ENCODE measurements around the gene LRCH2.
"Not testable (repeated sequence)": the region's sequence is repeated elsewhere in the genome, so short reads cannot be mapped to it uniquely, and the experiment has no call there.

Gene LRCH2

GRCh38 chrX:115209547-115209946 lies 24.3 kb downstream of the LRCH2 start:
- DNase-seq: not testable (repeated sequence)

GRCh38 chrX:115204040-115204439 lies 29.9 kb downstream of the LRCH2 start:
- DNase-seq: no peak

- no peak for DNase-seq
Measured at GRCh38 chrX:115192244-115192700, 41.6 kb downstream of the LRCH2 start.

GRCh38 chrX:115191490-115192243 lies 42.2 kb downstream of the LRCH2 start:
- DNase-seq: no peak

- no peak for DNase-seq
Measured at GRCh38 chrX:115190636-115191489, 43.0 kb downstream of the LRCH2 start.

- DNase-seq: no peak
Measured at GRCh38 chrX:115189646-115190635, 44.0 kb downstream of the LRCH2 start.

GRCh38 chrX:115189110-115189509 lies 44.8 kb downstream of the LRCH2 start, which contains the start of gene RBMXL3:
TSS of gene RBMXL3 (plus strand) at chrX:115189410. CDS start at chrX:115189442, 32 bp downstream.
- no peak for DNase-seq

GRCh38 chrX:115183980-115184379 lies 49.9 kb downstream of the LRCH2 start:
- no peak for DNase-seq

- no peak for DNase-seq
Measured at GRCh38 chrX:115178473-115178872, 55.4 kb downstream of the LRCH2 start.

- no peak for DNase-seq
Measured at GRCh38 chrX:115177932-115178331, 56.0 kb downstream of the LRCH2 start.

DNA sequence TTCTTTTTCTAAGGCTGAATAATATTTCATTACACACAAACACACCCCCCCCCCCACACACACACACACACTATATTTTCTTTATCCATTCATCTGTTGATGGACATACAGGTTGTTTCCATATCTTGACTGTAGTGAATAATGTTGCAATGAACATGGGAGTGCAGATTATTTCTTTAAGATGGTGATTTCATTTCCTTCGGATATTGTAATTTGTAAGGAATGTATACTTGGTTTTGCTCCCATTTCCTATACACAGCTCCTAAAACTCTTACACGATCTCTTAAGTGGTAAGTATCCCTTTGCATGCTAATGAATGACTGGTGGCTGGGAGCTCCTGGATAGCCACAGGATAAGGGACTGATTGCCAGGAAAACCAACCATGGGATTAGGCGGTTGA lies 59.3 kb downstream of the LRCH2 start:
- DNase-seq: no peak

DNA sequence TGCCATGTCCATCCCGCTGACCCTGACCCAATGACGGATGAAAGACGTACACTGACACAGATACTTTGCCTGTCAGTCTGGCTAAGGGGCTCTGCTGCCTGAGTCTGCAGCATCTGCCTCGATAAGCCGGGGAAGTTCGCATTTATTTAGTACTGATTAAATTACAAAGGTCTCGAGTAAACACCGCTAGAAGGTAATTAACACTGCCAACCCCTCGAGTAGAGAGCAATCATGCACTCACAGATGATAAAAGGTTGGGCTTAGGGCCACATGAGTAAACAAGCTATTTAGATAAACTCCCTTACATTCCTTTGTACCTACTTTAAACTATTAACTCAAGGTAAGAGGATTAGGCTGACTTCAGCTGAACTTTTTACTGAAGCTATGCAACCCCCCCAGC lies 60.7 kb downstream of the LRCH2 start:
- DNase-seq: no peak

GRCh38 chrX:115147220-115147619 lies 86.7 kb downstream of the LRCH2 start:
- DNase-seq: peak; percentile 41

GRCh38 chrX:115142057-115142456 lies 91.8 kb downstream of the LRCH2 start:
- DNase-seq: no peak

DNA sequence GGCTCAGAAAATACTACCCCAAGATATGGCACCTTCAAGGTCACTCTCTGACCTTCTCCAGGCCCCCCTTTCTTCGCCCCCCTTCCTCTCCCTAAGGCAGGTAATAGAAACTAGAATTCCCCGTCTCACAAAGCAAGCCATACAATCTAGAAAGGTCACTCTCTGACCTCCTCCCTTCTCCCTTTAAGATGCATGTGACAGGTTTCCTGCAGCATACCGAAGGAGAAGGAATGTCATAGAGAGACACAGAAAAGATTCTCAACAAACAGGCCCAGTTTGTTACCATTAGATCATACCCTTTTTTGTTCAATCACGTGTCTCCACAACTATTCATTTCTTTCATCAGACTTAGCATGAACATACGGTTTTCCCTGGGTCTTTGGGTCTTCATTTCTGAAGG lies 95.9 kb downstream of the LRCH2 start:
- no peak for DNase-seq

GRCh38 chrX:115134382-115134781 lies 99.5 kb downstream of the LRCH2 start:
- DNase-seq: no peak

DNA sequence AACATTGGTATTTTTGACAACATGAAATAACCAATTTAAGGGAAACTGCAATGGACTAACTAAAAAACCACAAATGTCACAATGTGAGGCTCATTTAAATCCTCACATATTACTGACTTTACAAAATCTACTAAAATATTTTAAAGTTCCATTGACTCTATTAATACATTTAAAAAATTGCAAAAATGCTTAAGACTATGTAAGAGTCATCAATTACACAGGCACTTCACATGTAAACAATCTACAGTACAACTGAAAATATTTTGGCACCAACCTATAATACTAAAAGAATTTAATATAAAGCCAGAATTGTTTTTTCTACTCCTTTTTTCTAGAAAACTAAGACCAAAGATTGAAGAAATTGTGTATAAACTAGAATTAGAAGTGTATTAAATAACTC lies 121.5 kb downstream of the LRCH2 start:
- DNase-seq: no peak

DNA sequence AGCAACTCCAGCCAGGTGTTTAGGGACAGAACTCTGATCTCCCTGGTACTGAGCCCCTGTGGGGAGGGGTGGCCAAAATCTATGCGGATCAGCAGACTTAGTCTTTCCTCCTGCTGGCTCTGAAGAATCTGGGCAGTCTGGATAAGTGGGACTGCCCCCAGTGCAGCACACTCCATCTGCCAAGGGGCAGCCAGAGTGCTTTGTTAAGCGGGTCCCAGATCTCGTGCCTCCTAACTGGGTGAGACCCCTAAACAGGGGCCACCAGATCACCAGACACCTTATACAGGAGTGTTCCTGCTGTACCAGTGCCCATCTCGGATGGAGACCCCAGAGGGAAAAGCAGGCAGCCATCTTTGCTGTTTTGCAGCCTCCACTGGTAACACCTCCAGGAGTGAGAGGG lies 135.0 kb downstream of the LRCH2 start:
- no peak for DNase-seq

GRCh38 chrX:115093191-115093590 lies 140.7 kb downstream of the LRCH2 start:
- no peak for DNase-seq

DNA sequence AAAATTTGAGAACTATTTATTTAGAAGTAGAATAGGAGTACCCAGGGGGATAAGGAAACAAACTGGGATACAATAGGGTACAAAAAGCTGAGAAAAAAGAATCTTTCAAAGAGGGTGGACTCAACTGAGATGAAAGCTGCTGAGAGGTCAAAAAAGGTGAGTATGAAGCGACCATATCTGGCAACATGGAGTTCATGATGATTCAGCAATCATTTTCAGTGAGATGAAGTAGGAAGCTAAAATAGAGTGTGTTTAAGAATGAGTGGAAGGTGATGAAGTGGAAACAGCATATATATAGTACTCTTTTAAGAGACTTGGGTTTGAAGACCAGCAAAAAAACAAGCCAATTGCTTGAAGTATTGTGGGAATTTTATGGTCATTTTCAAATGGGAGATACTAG lies 144.5 kb downstream of the LRCH2 start:
- DNase-seq: no peak

GRCh38 chrX:115068896-115069295 lies 165.0 kb downstream of the LRCH2 start:
- no peak for DNase-seq

DNA sequence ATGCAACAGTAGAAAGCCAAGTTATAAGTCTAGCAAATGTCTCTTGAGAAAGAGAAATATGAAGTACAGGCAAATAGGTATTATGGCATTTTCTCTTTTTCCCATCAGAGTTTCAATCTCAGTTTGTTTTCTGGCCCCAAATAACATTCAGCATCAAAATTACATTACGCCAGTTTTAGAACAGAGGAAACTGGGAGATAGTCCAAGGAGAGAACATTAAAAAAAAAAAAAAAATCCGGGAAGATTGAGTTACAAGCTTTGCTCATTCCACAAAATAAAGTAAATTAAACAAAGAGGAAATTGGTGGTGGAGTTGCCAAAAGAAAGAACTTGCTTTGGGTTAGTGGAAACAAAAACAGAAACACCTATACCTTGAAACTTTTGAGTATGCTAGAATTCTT lies 166.1 kb downstream of the LRCH2 start:
- DNase-seq: no peak

DNA sequence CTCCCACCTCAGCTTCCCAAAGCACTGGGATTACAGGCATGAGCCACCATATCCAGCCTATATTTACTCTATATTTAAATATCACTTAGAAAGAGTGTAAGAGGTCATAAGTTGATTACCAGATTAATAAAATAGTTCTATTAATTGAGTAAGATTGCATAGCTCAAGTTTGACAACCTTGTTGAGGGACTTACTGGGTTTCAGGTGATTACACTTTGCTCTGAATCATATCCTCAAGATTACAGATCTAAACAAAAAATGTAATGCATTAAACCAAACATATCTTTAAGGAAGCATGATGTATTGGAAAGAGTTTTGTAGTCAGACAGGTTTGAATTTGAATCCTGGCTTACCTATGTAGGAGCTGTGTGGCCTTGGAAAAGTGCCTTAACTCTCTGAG lies 168.6 kb downstream of the LRCH2 start:
- DNase-seq: no peak
